Measurements from ENCODE around the gene TBC1D22A. TPM values are rescaled to one million over a fixed set of nuclear protein-coding genes. Genes with fewer than 3 reads are reported as not detected.

TBC1D22A gene
- polyA plus RNA-seq, 1 donor from 2014 or later, result 9.3 TPM

GRCh38 chr22:47105085-47105484 is 342.6 kb downstream of the TBC1D22A start:
- no peak overlapping the region for H3K4me3 ChIP-seq (ENCODE audit: low read length)
- H3F3A ChIP-seq (ENCODE audit: insufficient read depth, low read length, poor library complexity, severe bottlenecking), result no peaks in the 10 kb centered on the region
- H3K9me2 ChIP-seq (ENCODE audit: insufficient read depth, low read length), result no peaks in the 10 kb centered on the region
- no peaks in the 10 kb centered on the region for H3K27me3 ChIP-seq (ENCODE audit: insufficient read depth, low read depth, low read length)
- H3K4me2 ChIP-seq (ENCODE audit: low read length), result no peak overlapping the region
- TF ChIP-seq TAF1 (IDR thresholded peaks at IDR 0.05; ENCODE audit: low read depth) (no peak), REST (IDR thresholded peaks at IDR 0.05; ENCODE audit: borderline replicate concordance) (no peak), POLR2AphosphoS5 (IDR thresholded peaks at IDR 0.05) (no peak), EP300 (conservative IDR thresholded peaks at IDR 0.05; ENCODE audit: poor library complexity, severe bottlenecking) (no peak), SMC3 (conservative IDR thresholded peaks at IDR 0.05; ENCODE audit: poor library complexity) (no peak), RAD21 (conservative IDR thresholded peaks at IDR 0.05) (no peak), CTCF (IDR thresholded peaks at IDR 0.05; ENCODE audit: poor library complexity, severe bottlenecking) (no peak), EZH2 (IDR thresholded peaks at IDR 0.05; ENCODE audit: borderline replicate concordance, insufficient read depth, low read length, poor library complexity, severe bottlenecking) (no peak), MXI1 (conservative IDR thresholded peaks at IDR 0.05; ENCODE audit: poor library complexity, severe bottlenecking) (no peak)
- no peak overlapping the region for H3K27ac ChIP-seq (ENCODE audit: low read length)
- H3K79me2 ChIP-seq (replicated peaks; ENCODE audit: insufficient read depth, low read length), result no peaks in the 10 kb centered on the region
- no peaks in the 10 kb centered on the region for H4K20me1 ChIP-seq (ENCODE audit: insufficient read depth)
- H3K9me3 ChIP-seq (ENCODE audit: low read length), result peaks cover 2% of the 10 kb centered on the region
- H3K9ac ChIP-seq (ENCODE audit: low read length), result no peak overlapping the region
- H2AFZ ChIP-seq (ENCODE audit: low read depth, low read length), result no peak overlapping the region
- no peaks in the 10 kb centered on the region for H3K36me3 ChIP-seq (ENCODE audit: insufficient read depth, low read length)

GRCh38 chr22:47106806-47107205 is 344.4 kb downstream of the TBC1D22A start:
- Histone ChIP-seq H3K27ac (ENCODE audit: low read length) (no peak overlapping the region), H4K20me1 (ENCODE audit: insufficient read depth) (no peaks in the 10 kb centered on the region), H3K9me3 (ENCODE audit: low read length) (peaks cover 2% of the 10 kb centered on the region), H2AFZ (ENCODE audit: low read depth, low read length) (no peak overlapping the region), H3K27me3 (ENCODE audit: insufficient read depth, low read depth, low read length) (no peaks in the 10 kb centered on the region), H3K4me3 (ENCODE audit: low read length) (no peak overlapping the region), H3K9me2 (ENCODE audit: insufficient read depth, low read length) (no peaks in the 10 kb centered on the region), H3K9ac (ENCODE audit: low read length) (no peak overlapping the region), H3K36me3 (ENCODE audit: insufficient read depth, low read length) (no peaks in the 10 kb centered on the region), H3K79me2 (replicated peaks; ENCODE audit: insufficient read depth, low read length) (no peaks in the 10 kb centered on the region), H3F3A (ENCODE audit: insufficient read depth, low read length, poor library complexity, severe bottlenecking) (no peaks in the 10 kb centered on the region), H3K4me2 (ENCODE audit: low read length) (no peak overlapping the region)
- TF ChIP-seq EP300 (conservative IDR thresholded peaks at IDR 0.05; ENCODE audit: poor library complexity, severe bottlenecking) (no peak), TAF1 (IDR thresholded peaks at IDR 0.05; ENCODE audit: low read depth) (no peak), MXI1 (conservative IDR thresholded peaks at IDR 0.05; ENCODE audit: poor library complexity, severe bottlenecking) (no peak), POLR2AphosphoS5 (IDR thresholded peaks at IDR 0.05) (no peak), RAD21 (conservative IDR thresholded peaks at IDR 0.05) (no peak), REST (IDR thresholded peaks at IDR 0.05; ENCODE audit: borderline replicate concordance) (no peak), SMC3 (conservative IDR thresholded peaks at IDR 0.05; ENCODE audit: poor library complexity) (no peak), EZH2 (IDR thresholded peaks at IDR 0.05; ENCODE audit: borderline replicate concordance, insufficient read depth, low read length, poor library complexity, severe bottlenecking) (no peak), CTCF (IDR thresholded peaks at IDR 0.05; ENCODE audit: poor library complexity, severe bottlenecking) (no peak)
